NCI-H748 (cell line): Measurements from ENCODE around the gene SETD6.
A peak's percentile ranks its signal among the peaks of the same experiment; 100 is the strongest.

Experiments used
- DNase-seq: peaks from one replicate; lab custom pipeline; 2025; ENCODE audit not compliant: unreplicated experiment; lab: John Stamatoyannopoulos, UW

SETD6 gene

GRCh38 chr16:58493756-58494431 lies 21.4 kb upstream of the SETD6 start:
- no peak for DNase-seq

- DNase-seq: peak; percentile 97
These were observed 20.3 kb upstream of the SETD6 start for GRCh38 chr16:58494981-58495520.

DNA sequence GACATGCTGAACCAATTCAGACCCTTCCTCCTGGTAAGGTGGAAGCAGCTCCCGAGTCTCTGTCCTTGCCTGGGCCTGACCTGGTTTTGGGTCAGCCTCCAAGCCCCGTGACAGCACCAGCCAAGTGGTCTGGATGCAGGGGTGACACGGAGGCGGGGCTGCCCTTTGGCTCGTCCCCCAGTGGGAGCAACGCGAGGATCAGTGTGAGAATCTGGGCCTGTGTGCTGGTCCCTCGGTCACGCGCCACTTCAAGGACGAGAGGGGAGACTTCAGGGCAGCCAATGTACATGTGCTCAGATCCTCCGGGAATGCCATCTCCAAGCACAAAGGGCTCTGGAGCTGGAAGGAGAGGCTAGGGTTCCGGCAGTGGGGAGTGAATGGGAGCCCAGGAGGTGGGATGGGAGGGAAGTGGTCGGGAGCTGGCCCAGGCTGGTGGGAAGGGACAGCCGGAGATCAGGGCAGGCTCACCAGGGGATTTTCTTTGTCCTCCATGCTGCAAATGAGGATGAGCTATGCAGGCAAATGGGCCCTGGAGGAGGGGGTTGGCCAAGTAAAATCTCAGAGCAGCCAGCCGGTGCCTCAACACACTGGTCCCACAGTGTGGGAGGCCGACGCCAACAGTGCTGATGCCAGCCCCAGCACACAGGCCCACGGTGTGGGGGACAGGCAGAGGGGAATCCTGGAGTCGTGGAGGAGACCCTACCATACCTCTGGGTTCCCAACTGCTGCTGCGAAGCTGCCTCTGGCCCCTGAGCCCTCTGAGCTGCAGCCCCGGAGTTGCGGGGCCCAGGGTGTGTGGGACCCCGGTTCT lies 19.6 kb upstream of the SETD6 start:
- no peak for DNase-seq

- no peak for DNase-seq
These were observed 17.8 kb upstream of the SETD6 start for GRCh38 chr16:58497468-58497867.

DNA sequence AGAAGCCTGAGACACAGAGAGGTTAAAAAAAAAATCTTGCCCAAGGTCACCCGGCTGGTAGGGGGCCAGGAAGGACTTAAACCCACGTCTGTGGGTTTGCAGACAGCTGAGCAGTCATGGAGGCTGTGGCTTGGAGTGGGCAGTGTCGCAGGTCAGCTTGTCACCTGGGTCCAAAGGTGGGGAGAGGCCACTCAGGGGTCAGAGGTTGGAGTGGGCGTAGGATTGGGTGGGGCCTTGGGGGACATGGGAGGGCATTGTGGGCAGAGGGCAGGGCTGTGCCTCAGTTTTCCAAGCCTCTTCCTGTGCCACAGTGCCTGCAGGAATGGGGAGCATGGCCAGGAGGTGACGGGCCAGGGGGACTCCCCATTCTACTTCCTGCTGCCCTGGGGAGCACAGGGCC lies 17.4 kb upstream of the SETD6 start:
- DNase-seq: no peak

DNA sequence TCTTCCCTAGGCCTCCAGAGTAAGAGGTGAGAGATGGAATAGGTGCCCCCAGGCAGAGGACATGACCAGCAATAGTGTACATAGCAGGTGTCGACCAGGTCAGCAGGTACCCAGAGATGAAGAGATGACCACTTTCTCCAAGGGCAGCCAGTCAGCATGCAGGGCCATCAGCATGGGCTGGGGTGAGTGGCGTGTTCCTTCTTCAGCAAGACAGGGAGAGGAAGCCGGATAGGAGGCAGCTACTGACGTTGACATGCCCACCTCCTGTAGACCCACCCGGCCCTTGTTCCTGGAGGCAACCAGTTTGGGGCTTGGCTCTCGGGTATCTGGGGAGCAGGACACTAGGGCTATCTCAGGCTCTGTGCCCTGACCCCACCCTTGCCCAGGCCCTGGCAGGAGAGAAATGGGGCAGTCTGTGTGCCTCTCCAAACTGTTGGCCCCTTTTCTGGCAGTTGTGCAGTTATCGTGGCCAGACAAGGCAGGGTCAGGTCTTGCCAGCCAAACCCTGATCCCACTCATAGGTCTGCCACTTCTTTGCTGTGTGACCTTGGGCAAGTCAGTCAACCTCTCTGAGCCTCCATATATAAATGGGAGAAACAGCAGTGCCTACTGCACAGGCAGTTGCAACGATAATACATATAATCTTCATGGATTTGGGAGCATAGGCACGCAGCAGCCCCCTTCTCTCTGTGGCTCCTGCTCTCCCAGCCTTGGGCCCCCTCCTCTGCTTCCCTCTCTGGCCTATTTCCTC lies 16.8 kb upstream of the SETD6 start:
- no peak for DNase-seq

DNA sequence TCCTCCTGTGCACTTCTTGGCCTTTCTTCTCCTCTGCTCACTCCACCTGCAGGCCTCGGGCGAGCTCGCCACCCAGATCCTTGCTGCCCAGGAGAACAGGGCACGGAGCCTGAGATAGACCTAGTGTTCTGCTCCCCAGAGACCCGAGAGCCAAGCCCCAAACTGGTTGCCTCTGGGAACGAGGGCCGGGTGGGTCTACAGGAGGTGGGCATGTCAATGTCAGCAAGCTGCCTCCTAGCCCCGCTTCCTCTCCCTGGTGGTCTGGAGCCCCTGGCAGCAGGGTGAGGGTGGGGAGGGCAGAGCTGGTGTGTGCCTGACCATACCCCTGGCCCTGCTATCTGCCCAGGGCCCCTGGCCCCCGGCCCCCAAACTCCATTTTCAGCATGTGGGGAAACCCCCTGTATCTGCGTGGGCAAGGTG lies 16.2 kb upstream of the SETD6 start:
- no peak for DNase-seq

DNA sequence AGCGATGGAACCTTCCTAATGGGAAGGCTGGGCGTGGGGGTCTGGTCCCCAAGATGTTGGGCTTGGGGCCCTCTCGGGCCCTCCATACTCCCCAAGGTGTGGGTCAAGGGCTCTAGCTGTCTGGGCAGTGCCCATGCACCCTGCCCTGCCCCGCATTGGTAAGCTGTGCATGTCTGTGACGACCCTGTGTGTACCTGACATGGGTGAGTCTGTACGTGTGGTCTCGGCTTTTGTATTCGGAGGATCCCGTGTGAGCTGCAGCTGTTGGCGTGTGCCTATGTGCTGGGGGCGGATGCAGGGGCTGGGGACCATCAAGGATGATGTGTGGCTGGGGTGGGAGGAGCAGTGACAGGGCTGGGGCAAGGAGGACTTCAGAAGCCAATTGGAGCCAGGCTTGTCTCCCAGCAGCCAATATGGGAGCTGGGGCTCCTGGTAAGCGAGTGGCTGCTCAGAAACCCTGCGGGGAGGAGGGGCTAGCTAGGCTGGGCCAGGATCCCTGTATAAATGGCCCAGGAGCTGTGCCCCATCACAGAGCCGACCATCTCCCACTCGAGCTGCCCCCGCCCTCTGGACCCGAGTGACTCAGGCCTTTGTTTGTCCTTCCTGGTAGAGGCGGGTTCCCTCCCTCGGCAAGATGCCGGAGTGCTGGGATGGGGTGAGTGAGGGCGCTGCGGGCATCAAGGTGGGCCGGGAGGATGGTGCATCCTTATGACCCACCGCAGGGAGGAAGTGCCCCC lies 15.5 kb upstream of the SETD6 start, which contains the start of gene NDRG4:
TSS of gene NDRG4 (plus strand) at position 529 of the 737 bp plus-strand sequence. CDS start at position 635, 106 bp downstream.
- DNase-seq: peak; percentile 95

DNA sequence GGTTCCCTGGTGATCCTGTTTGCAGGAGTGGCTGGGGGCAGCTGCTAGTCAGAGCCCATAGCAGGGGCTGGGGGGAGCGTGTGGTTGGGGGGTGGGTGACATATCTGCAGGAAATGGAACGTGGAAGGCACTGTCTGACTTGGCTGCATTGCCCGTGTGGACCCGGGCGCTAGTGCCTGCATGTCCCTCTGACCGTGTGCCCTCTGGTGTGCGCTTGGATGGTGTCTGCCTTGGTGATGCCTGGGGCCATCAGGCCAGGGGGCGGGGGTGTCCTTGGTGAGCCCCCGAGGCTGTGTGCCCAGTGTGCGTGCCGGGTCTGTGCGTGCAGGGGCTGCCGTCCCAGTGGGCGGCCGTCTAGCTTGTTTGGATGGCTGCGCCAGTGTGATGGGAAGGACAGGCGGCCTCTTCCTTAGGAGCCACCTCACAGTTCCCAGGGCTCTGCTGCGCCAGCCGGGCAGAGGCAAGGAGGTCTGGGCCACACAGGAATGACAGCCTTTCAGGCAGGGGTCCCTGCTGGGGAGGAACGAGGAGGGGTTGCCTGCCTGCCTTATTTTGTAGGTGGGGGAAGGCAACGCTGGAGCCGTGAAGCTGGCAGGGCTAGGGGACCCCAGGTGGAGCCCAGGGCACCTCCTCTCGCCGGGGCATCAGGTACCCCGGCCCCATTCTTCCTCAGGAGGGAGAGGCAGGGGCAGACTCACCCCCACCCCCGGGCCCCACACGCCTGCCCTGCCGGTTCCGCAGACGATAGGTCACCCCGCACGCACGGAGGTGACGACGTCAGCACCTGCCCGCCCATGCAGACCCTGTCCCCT lies 14.7 kb upstream of the SETD6 start:
- peak; percentile 67 for DNase-seq

- peak; percentile 79 for DNase-seq
These were observed 13.8 kb upstream of the SETD6 start for GRCh38 chr16:58501242-58502131.

DNA sequence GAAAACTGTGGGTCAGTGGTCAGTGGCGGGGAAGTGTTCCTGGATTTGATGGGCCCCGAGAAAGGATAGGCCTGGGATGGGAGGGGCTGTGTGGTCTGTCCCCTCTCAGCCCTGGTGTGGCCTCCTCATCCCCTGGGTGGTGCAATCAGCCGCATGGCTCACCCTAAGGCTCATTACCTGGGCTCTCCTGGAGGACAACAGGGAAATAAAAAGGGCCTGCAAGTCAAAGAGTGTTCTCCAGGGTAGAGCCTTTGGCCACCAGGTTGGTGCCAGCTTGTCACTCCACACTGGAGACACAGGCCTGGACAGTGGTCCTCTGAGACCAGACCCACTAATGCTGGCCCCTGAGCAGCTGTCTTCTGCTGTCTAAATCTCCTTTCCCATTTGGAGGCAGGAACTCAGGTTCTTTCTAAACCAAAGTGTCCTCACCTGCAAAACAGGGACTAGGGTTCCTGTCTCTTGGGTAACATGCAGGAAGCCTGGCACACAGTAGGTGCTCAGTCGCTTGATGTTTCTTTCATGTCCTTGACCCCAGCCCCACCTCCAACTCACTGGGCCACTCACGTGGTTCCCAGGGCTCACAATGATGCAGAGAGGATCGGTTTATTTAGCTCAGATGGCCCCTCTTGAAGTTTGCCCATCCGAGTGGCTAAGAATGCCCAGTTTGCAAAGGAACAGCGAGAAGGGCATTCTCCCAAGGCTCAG lies 12.9 kb upstream of the SETD6 start:
- DNase-seq: no peak

DNA sequence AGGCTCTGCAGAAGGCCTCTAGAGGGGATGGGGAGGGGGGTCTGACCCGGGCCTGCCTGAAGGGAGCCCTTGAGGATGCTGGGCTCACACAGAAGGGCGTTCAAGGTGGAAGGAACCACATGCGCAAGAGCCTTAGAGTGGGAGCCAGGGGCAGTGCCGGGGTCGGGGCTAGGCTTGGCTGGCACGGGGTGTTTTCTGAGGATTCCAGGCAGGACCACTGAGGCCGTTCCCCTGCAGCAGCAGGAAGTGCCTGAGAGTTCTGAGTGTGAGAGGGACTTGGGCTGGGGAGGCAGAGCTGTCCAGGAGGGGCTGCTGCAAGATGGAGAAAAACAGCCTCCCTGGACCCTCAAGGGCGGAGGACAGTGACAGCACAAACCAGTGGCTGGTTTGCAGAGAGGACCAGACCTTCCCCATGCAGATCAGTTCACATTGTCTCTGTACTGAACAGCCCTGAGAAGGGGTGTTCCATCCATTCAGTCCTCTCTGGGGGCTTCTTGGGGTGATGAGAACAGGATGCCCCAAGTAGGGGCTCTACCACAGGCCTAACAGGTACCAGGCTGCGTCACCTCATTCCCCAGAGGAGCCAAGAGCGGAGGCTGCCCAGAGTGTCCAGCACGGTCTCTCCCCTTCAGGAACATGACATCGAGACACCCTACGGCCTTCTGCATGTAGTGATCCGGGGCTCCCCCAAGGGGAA lies 12.0 kb upstream of the SETD6 start:
- no peak for DNase-seq

DNA sequence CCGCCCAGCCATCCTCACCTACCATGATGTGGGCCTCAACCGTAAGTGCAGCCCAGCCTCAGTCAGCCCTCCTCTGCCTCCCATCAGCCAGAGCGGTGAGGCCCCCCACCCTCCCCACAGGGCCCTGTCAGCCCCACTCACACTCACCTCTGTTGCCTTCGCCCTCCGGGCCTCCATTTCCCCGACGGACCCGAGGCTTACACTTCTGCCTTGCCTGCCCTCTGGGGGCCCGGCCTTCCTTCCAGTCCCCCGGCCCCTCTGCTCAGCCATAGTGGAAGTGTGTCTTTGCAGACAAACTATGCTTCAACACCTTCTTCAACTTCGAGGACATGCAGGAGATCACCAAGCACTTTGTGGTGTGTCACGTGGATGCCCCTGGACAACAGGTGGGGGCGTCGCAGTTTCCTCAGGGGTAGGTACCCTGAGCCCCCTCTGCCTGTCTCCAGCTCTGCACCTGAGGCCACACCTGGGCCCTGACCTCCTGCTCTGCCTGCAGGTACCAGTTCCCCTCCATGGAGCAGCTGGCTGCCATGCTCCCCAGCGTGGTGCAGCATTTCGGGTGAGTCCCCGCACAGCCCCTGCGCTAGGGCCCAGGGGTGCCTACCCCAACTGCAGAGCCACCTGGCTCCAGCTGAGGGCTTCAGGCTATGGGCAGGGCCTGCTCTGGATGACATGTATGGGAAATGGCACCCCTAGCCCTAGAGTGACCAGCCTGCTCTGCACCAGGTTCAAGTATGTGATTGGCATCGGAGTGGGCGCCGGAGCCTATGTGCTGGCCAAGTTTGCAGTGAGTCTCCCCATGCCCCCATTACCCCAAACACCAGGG lies 11.2 kb upstream of the SETD6 start:
- DNase-seq: no peak

DNA sequence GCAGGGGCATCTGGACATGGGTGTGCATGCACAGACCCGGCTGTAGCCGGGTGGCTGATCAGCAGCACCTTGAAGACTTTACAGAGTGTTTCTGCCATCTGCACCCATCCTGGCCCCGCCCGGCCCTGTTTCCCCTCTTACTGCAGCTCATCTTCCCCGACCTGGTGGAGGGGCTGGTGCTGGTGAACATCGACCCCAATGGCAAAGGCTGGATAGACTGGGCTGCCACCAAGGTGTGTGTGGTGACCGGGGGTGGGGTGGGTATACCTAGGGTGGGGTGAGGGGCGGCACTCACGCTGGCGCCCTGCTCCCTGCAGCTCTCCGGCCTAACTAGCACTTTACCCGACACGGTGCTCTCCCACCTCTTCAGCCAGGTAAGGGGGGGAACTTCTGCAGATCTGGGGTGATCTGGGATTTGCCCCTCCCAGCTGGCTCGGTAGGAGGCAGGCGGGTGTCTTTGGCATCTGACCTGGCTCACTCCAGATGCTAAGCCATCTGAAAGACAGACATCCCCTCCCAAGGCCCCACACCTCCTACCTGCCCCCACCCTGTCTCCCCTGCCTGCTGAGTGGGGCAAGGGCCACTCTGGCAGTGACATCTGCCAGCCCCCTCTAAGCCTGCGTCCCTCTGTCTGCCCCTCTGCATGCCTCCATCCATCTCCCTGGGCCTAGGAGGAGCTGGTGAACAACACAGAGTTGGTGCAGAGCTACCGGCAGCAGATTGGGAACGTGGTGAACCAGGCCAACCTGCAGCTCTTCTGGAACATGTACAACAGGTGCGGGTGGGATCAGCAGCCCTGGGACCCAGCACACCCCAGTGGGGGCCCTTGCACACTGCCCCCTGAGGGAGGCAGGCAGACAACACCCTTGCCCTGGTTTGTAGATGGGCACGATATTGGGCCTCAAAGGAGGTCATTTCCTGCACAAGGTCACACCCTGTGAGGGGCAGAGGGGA lies 8.8 kb upstream of the SETD6 start:
- no peak for DNase-seq

DNA sequence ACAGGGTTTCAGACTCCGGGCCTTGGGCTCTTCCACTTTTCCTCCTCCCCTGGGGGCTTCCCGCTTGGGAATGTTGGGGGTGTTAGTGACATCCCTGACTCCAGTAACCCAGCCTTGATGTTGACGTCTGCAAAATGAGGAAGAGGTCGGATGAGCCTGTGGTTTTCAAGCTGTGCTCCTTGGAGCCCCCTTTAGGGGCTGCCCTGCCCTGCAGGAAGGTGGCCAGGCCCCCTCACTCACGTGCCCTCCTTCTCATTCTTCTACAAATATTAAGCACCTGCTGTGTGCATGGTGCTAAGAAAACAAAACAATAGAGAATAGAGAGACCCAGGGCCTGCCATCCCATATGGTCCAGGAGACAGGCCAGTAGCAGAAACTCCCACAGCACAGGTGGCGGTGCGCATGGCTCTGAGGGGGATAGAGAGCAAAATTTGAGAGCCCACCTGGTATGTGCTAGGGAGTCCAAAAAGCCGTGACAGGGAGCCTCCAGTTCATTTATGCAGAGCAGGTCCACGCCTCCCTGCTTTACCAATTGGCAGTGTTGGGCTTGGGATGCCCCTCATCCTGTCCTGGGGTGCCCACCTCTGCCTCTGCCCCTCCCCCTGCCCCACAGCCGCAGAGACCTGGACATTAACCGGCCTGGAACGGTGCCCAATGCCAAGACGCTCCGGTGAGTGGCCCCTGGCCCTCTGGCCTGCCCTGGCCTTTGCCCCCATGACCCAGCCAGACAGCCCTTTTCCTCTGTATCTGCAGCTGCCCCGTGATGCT lies 7.9 kb upstream of the SETD6 start:
- no peak for DNase-seq
